Endodermal cell (in vitro differentiated cells): ENCODE data around the gene BORCS8. TPM values are rescaled to one million over a fixed set of nuclear protein-coding genes. Genes with fewer than 3 reads are reported as not detected.
A peak's percentile ranks its signal among the peaks of the same experiment; 100 is the strongest.

Experiments
- DNase-seq: peaks from one replicate; pipeline ENCODE4 v3.0.0-alpha.2; 2017
- H3K27ac ChIP-seq: 2 replicates; pipeline ENCODE4 v1.5.1; 2013; ENCODE audit warnings: mild to moderate bottlenecking, low read depth, low read length, moderate library complexity
- H3K27me3 ChIP-seq: 2 replicates; pipeline ENCODE4 v1.6.1; 2013; ENCODE audit warnings: mild to moderate bottlenecking, low read length, moderate library complexity; ENCODE audit not compliant: insufficient read depth, control insufficient read depth, poor library complexity, severe bottlenecking
- H3K36me3 ChIP-seq: 2 replicates; pipeline ENCODE4 v1.7.0; 2013; ENCODE audit warnings: mild to moderate bottlenecking, low read length, moderate library complexity; ENCODE audit not compliant: control insufficient read depth, insufficient read depth
- H3K4me1 ChIP-seq: one replicate; pipeline ENCODE4 v1.7.0; 2013; ENCODE audit warnings: low read length; ENCODE audit not compliant: control insufficient read depth, insufficient read depth
- H3K4me3 ChIP-seq: 2 replicates; pipeline ENCODE4 v1.5.1; 2013; ENCODE audit warnings: mild to moderate bottlenecking, low read length, moderate library complexity
- H3K9ac ChIP-seq: 2 replicates; pipeline ENCODE4 v1.6.1; 2013; ENCODE audit warnings: mild to moderate bottlenecking, low read length, moderate library complexity; ENCODE audit not compliant: poor library complexity, severe bottlenecking; ENCODE audit errors: extremely low read depth
- H3K9me3 ChIP-seq: 2 replicates; pipeline ENCODE4 v1.6.1; 2013; ENCODE audit warnings: mild to moderate bottlenecking, low read length, moderate library complexity; ENCODE audit not compliant: control insufficient read depth
- H3K27ac Mint-ChIP-seq: 2 replicates; pipeline ENCODE4 v1.8.0; 2020; ENCODE audit warnings: mixed read lengths
- H3K27me3 Mint-ChIP-seq: 2 replicates; pipeline ENCODE4 v1.8.0; 2021; ENCODE audit warnings: mild to moderate bottlenecking, mixed read lengths; ENCODE audit not compliant: insufficient read depth
- H3K36me3 Mint-ChIP-seq: 2 replicates; pipeline ENCODE4 v1.8.0; 2020; ENCODE audit warnings: low read depth, mixed read lengths
- H3K4me1 Mint-ChIP-seq: 2 replicates; pipeline ENCODE4 v1.8.0; 2020; ENCODE audit warnings: mixed read lengths
- H3K4me3 Mint-ChIP-seq: 2 replicates; pipeline ENCODE4 v1.8.0; 2020; ENCODE audit warnings: mild to moderate bottlenecking, moderate library complexity, mixed read lengths
- H3K9me3 Mint-ChIP-seq: 2 replicates; pipeline ENCODE4 v1.8.0; 2020; ENCODE audit warnings: mild to moderate bottlenecking, mixed read lengths
- WGBS, 2 experiments: methylation state at CpG; one replicate each; pipeline versions ENCODE4 v1.1.5 to v1.1.7; 2013; ENCODE audit warnings: missing lambda C conversion rate in 2 of 2, mixed read lengths in 1 of 2; ENCODE audit not compliant: insufficient coverage in 1 of 2, insufficient read length in 1 of 2; 5-methylcytosine and 5-hydroxymethylcytosine counted together
- total RNA-seq, 2 donors: library from RNA; stranded (reverse); fragmentation: NEBNext Ultra II Directional in 1 of 2; extraction: Animal tissue kit (Norgen Biotek cat#: 25700) in 1 of 2; gene quantifications; 2 replicates in 1 of 2; 3 replicates in 1 of 2; pipeline ENCODE4 v1.2.1, GENCODE V29; 2021
- TF ChIP-seq, protein P1 (sequence below): fragments of 200-600 bp; sonication (generic); conservative IDR thresholded peaks from 2 replicates; pipeline ENCODE4 v1.5.0; 2021; ENCODE audit warnings: antibody characterized with exemption, mild to moderate bottlenecking

The BORCS8 gene
- total RNA-seq, 2 donors from 2014 or later, result 22.6 to 34.3 TPM

DNA sequence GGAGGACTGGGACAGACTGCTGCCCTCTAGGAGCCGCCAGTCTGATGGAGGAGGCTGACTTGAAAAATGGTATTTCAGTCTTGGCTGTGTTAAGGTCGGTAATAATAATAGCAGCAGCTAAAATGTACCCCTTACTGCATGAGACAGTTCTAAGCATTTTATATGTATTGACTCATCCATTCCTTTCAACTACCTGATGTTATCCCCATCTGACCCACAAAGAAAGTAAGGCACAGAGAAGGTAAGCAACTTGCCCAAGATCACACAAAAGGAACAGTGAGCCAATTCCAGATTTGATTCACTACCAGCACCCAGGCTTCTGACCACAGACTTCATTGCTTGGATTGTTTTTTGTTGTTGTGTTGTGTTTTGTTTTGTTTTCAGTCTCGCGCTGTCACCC is 23.8 kb upstream of the BORCS8 start:
- no peak for DNase-seq
- TF ChIP-seq, protein P1, sequence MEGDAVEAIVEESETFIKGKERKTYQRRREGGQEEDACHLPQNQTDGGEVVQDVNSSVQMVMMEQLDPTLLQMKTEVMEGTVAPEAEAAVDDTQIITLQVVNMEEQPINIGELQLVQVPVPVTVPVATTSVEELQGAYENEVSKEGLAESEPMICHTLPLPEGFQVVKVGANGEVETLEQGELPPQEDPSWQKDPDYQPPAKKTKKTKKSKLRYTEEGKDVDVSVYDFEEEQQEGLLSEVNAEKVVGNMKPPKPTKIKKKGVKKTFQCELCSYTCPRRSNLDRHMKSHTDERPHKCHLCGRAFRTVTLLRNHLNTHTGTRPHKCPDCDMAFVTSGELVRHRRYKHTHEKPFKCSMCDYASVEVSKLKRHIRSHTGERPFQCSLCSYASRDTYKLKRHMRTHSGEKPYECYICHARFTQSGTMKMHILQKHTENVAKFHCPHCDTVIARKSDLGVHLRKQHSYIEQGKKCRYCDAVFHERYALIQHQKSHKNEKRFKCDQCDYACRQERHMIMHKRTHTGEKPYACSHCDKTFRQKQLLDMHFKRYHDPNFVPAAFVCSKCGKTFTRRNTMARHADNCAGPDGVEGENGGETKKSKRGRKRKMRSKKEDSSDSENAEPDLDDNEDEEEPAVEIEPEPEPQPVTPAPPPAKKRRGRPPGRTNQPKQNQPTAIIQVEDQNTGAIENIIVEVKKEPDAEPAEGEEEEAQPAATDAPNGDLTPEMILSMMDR, result no peak
- no peaks in the 10 kb centered on the region for H3K4me1 Mint-ChIP-seq
- H3K9me3 Mint-ChIP-seq, result no peaks in the 10 kb centered on the region
- no peak overlapping the region for H3K27ac Mint-ChIP-seq
- Histone ChIP-seq H3K27me3 (peaks cover 46% of the 10 kb centered on the region), H3K9me3 (no peaks in the 10 kb centered on the region), H3K9ac (no peak overlapping the region), H3K4me1 (no peaks in the 10 kb centered on the region), H3K4me3 (no peak overlapping the region), H3K27ac (no peak overlapping the region), H3K36me3 (no peaks in the 10 kb centered on the region)
- peaks cover 59% of the 10 kb centered on the region for H3K27me3 Mint-ChIP-seq
- no peaks in the 10 kb centered on the region for H3K36me3 Mint-ChIP-seq
- 43 to 83% methylated on average over 1 to 4 of the region's 4 CpGs for WGBS, 2 experiments
- no peak overlapping the region for H3K4me3 Mint-ChIP-seq

- TF ChIP-seq, protein P1, result no peak
- no peak overlapping the region for H3K27ac ChIP-seq
- H3K9ac ChIP-seq, result no peak overlapping the region
- H3K27ac Mint-ChIP-seq, result no peak overlapping the region
- peaks cover 55% of the 10 kb centered on the region for H3K27me3 ChIP-seq
- DNase-seq, result peak; percentile 98
- no peaks in the 10 kb centered on the region for H3K36me3 ChIP-seq
- no peaks in the 10 kb centered on the region for H3K4me1 ChIP-seq
- WGBS, 2 experiments, result 6% methylated on average over 8 of the region's 8 CpGs; no CpG with 5 or more reads in 1 of the 2 experiments
- H3K4me3 Mint-ChIP-seq, result no peak overlapping the region
- H3K4me3 ChIP-seq, result no peak overlapping the region
- no peaks in the 10 kb centered on the region for H3K4me1 Mint-ChIP-seq
- no peaks in the 10 kb centered on the region for H3K9me3 ChIP-seq
- no peaks in the 10 kb centered on the region for H3K36me3 Mint-ChIP-seq
- H3K9me3 Mint-ChIP-seq, result no peaks in the 10 kb centered on the region
- H3K27me3 Mint-ChIP-seq, result peaks cover 66% of the 10 kb centered on the region
Measured at GRCh38 chr19:19214892-19215291, 22.9 kb upstream of the BORCS8 start.

GRCh38 chr19:19214159-19214490 is 22.2 kb upstream of the BORCS8 start:
- peaks cover 63% of the 10 kb centered on the region for H3K27me3 ChIP-seq
- no peaks in the 10 kb centered on the region for H3K4me1 Mint-ChIP-seq
- no peak overlapping the region for H3K27ac ChIP-seq
- H3K4me3 ChIP-seq, result no peak overlapping the region
- H3K36me3 Mint-ChIP-seq, result no peaks in the 10 kb centered on the region
- H3K36me3 ChIP-seq, result no peaks in the 10 kb centered on the region
- 3 to 9% methylated on average over 4 to 5 of the region's 5 CpGs for WGBS, 2 experiments
- peaks cover 74% of the 10 kb centered on the region for H3K27me3 Mint-ChIP-seq
- no peaks in the 10 kb centered on the region for H3K9me3 Mint-ChIP-seq
- no peaks in the 10 kb centered on the region for H3K4me1 ChIP-seq
- no peak overlapping the region for H3K27ac Mint-ChIP-seq
- no peak overlapping the region for H3K4me3 Mint-ChIP-seq
- TF ChIP-seq, protein P1, result no peak
- no peaks in the 10 kb centered on the region for H3K9me3 ChIP-seq
- peak; percentile 67 for DNase-seq
- no peak overlapping the region for H3K9ac ChIP-seq
